H9 (cell line): ENCODE measurements around the gene MEPCE. TPM values are rescaled to one million over a fixed set of nuclear protein-coding genes. Genes with fewer than 3 reads are reported as not detected.

Experiments used
- DNase-seq: peaks from one replicate; pipeline ENCODE4 v3.0.0-alpha.2; 2017
- H2AFZ ChIP-seq: one replicate; pipeline ENCODE4 v1.6.1; 2013; ENCODE audit warnings: mild to moderate bottlenecking, low read length, control low read depth, moderate library complexity
- H2AK5ac ChIP-seq: 2 replicates; pipeline ENCODE4 v1.6.1; 2013; ENCODE audit warnings: low read length, control low read depth, mixed read lengths; ENCODE audit not compliant: insufficient read length
- H2BK120ac ChIP-seq: one replicate; pipeline ENCODE4 v1.6.1; 2013; ENCODE audit warnings: low read depth, mild to moderate bottlenecking, low read length, control low read depth, inconsistent platforms; ENCODE audit not compliant: poor library complexity, severe bottlenecking
- H2BK12ac ChIP-seq: 2 replicates; pipeline ENCODE4 v1.6.1; 2013; ENCODE audit warnings: low read length, control low read depth, mixed read lengths, low read depth; ENCODE audit not compliant: insufficient read length
- H2BK15ac ChIP-seq: 2 replicates; pipeline ENCODE4 v1.6.1; 2013; ENCODE audit warnings: low read depth, low read length, control low read depth
- H2BK20ac ChIP-seq: one replicate; pipeline ENCODE4 v1.6.1; 2013; ENCODE audit warnings: low read depth, mild to moderate bottlenecking, low read length, control low read depth, inconsistent platforms; ENCODE audit not compliant: poor library complexity, severe bottlenecking
- H2BK5ac ChIP-seq: 2 replicates; pipeline ENCODE4 v1.6.1; 2013; ENCODE audit warnings: low read length, control low read depth, mixed read lengths; ENCODE audit not compliant: insufficient read length
- H3K14ac ChIP-seq: 2 replicates; pipeline ENCODE4 v1.6.1; 2013; ENCODE audit warnings: low read length, control low read depth; ENCODE audit not compliant: insufficient read depth
- H3K18ac ChIP-seq: 2 replicates; pipeline ENCODE4 v1.6.1; 2013; ENCODE audit warnings: low read depth, mild to moderate bottlenecking, mixed read lengths, low read length, control low read depth; ENCODE audit not compliant: insufficient read length
- H3K23ac ChIP-seq: 2 replicates; pipeline ENCODE4 v1.6.1; 2013; ENCODE audit warnings: low read length, control low read depth, mixed read lengths, low read depth; ENCODE audit not compliant: insufficient read length
- H3K23me2 ChIP-seq: 2 replicates; pipeline ENCODE4 v1.6.1; 2013; ENCODE audit warnings: low read depth, mild to moderate bottlenecking, mixed read lengths, low read length, control low read depth; ENCODE audit not compliant: insufficient read length, poor library complexity, severe bottlenecking
- H3K27ac ChIP-seq: 2 replicates; pipeline ENCODE4 v1.5.1; 2013; ENCODE audit warnings: low read length, control low read depth, mixed read lengths, low read depth; ENCODE audit not compliant: insufficient read length
- H3K27me3 ChIP-seq: 2 replicates; pipeline ENCODE4 v1.6.1; 2013; ENCODE audit warnings: low read length, control low read depth, inconsistent platforms; ENCODE audit not compliant: insufficient read depth
- H3K4ac ChIP-seq: 2 replicates; pipeline ENCODE4 v1.6.1; 2013; ENCODE audit warnings: low read depth, mild to moderate bottlenecking, control low read depth, inconsistent platforms, low read length, moderate library complexity
- H3K4me1 ChIP-seq: 2 replicates; pipeline ENCODE4 v1.6.1; 2013; ENCODE audit warnings: low read length, control low read depth, inconsistent platforms; ENCODE audit not compliant: insufficient read depth
- H3K4me2 ChIP-seq: 2 replicates; pipeline ENCODE4 v1.6.1; 2013; ENCODE audit warnings: low read length, control low read depth, mixed read lengths; ENCODE audit not compliant: insufficient read length, insufficient read depth
- H3K56ac ChIP-seq: 2 replicates; pipeline ENCODE4 v1.6.1; 2013; ENCODE audit warnings: low read depth, mild to moderate bottlenecking, mixed read lengths, low read length, control low read depth; ENCODE audit not compliant: insufficient read length
- H3K79me1 ChIP-seq: 2 replicates; pipeline ENCODE4 v1.6.1; 2013; ENCODE audit warnings: low read depth, mild to moderate bottlenecking, moderate library complexity, low read length, control low read depth, inconsistent platforms; ENCODE audit not compliant: insufficient read depth, poor library complexity, severe bottlenecking
- H3K79me2 ChIP-seq: 2 replicates; pipeline ENCODE4 v1.6.1; 2013; ENCODE audit warnings: low read length, control low read depth, inconsistent platforms; ENCODE audit not compliant: insufficient read depth
- H3K9ac ChIP-seq: 2 replicates; pipeline ENCODE4 v1.6.1; 2013; ENCODE audit warnings: low read length, control low read depth, mixed read lengths; ENCODE audit not compliant: insufficient read length; ENCODE audit errors: extremely low read depth
- H3K9me3 ChIP-seq: one replicate; pipeline ENCODE4 v1.6.1; 2013; ENCODE audit warnings: low read depth, low read length, inconsistent platforms; ENCODE audit not compliant: control insufficient read depth
- H3T11ph ChIP-seq: one replicate; pipeline ENCODE4 v1.6.1; 2013; ENCODE audit warnings: mild to moderate bottlenecking, low read length, control low read depth, inconsistent platforms
- H4K20me1 ChIP-seq: one replicate; pipeline ENCODE4 v1.6.1; 2013; ENCODE audit not compliant: control insufficient read depth, insufficient read length, insufficient read depth
- H4K5ac ChIP-seq: 2 replicates; pipeline ENCODE4 v1.6.1; 2013; ENCODE audit warnings: low read depth, mild to moderate bottlenecking, mixed read lengths, low read length, control low read depth; ENCODE audit not compliant: insufficient read length
- H4K8ac ChIP-seq: replicated peaks from 2 replicates; pipeline ENCODE4 v1.6.1; 2013; ENCODE audit warnings: low read length, control low read depth, mixed read lengths, low read depth; ENCODE audit not compliant: insufficient read length
- H4K91ac ChIP-seq: 2 replicates; pipeline ENCODE4 v1.6.1; 2013; ENCODE audit warnings: low read depth, mild to moderate bottlenecking, moderate library complexity, mixed read lengths, low read length, control low read depth; ENCODE audit not compliant: insufficient read length
- H3K27ac Mint-ChIP-seq, 3 experiments: 2 replicates in 2 of 3; 3 replicates in 1 of 3; pipeline ENCODE4 v1.8.0; 2020 to 2021; ENCODE audit warnings: mixed read lengths in 3 of 3, mild to moderate bottlenecking in 1 of 3, moderate library complexity in 1 of 3
- H3K27me3 Mint-ChIP-seq: 2 replicates; pipeline ENCODE4 v1.8.0; 2021; ENCODE audit warnings: low read depth, mild to moderate bottlenecking, moderate library complexity, mixed read lengths
- H3K36me3 Mint-ChIP-seq, 3 experiments: 2 replicates in 2 of 3; 3 replicates in 1 of 3; pipeline ENCODE4 v1.8.0; 2020 to 2021; ENCODE audit warnings: low read depth in 3 of 3, mixed read lengths in 3 of 3; ENCODE audit not compliant: insufficient read depth in 1 of 3
- H3K4me1 Mint-ChIP-seq, 2 experiments: 2 replicates each; pipeline ENCODE4 v1.8.0; 2020; ENCODE audit warnings: mixed read lengths in 2 of 2
- H3K4me3 Mint-ChIP-seq, 2 experiments: 2 replicates in 1 of 2; 3 replicates in 1 of 2; pipeline ENCODE4 v1.8.0; 2020 to 2021; ENCODE audit warnings: mild to moderate bottlenecking in 2 of 2, mixed read lengths in 2 of 2, moderate library complexity in 1 of 2
- H3K9me3 Mint-ChIP-seq, 2 experiments: 2 replicates in 1 of 2; 3 replicates in 1 of 2; pipeline ENCODE4 v1.8.0; 2020; ENCODE audit warnings: mild to moderate bottlenecking in 2 of 2, mixed read lengths in 2 of 2, moderate library complexity in 1 of 2
- CTCF ChIP-seq: fragments of 200-600 bp; sonication (generic); conservative IDR thresholded peaks from 3 replicates; pipeline ENCODE4 v1.8.0; 2021; ENCODE audit warnings: antibody characterized with exemption, mild to moderate bottlenecking
- WGBS: extraction: QIAGEN DNeasy Blood & Tissue Kit; methylation state at CpG from one replicate; pipeline ENCODE4 v1.1.7; 2013; ENCODE audit warnings: missing lambda C conversion rate, low lambda C conversion rate, mixed read lengths; ENCODE audit not compliant: insufficient read length; ENCODE audit errors: extremely low coverage; 5-methylcytosine and 5-hydroxymethylcytosine counted together
- total RNA-seq: library from RNA; stranded (reverse); gene quantifications from 2 replicates; pipeline ENCODE4 v1.2.1, GENCODE V29; 2021

Gene MEPCE
- total RNA-seq, 1 experiment from 2014 or later = 68.0 TPM

- Histone ChIP-seq H2BK120ac (no peak overlapping the region), H4K91ac (no peak overlapping the region), H3K9ac (no peak overlapping the region), H3K4me1 (no peaks in the 10 kb centered on the region), H2AK5ac (no peak overlapping the region), H4K8ac (no peak overlapping the region), H3K27me3 (no peaks in the 10 kb centered on the region), H3K27ac (no peak overlapping the region), H3K18ac (no peak overlapping the region), H3K56ac (no peak overlapping the region), H4K5ac (no peak overlapping the region), H2BK12ac (no peak overlapping the region), H3K79me2 (no peaks in the 10 kb centered on the region), H2BK5ac (no peak overlapping the region), H3T11ph (no peak overlapping the region), H3K4ac (no peak overlapping the region), H2BK20ac (no peak overlapping the region), H2AFZ (no peak overlapping the region), H4K20me1 (no peaks in the 10 kb centered on the region), H3K23ac (no peak overlapping the region), H3K14ac (no peak overlapping the region), H3K4me2 (no peak overlapping the region), H3K79me1 (no peaks in the 10 kb centered on the region), H3K9me3 (no peaks in the 10 kb centered on the region), H3K23me2 (peaks cover 2% of the 10 kb centered on the region), H2BK15ac (no peak overlapping the region)
- Mint-ChIP-seq H3K36me3 (no peaks in the 10 kb centered on the region), H3K9me3 (no peaks in the 10 kb centered on the region), H3K4me3 (no peak overlapping the region), H3K4me1 (peaks cover 16 to 34% of the 10 kb centered on the region in 2 experiments), H3K27ac (no peak overlapping the region), H3K27me3 (peaks cover 37% of the 10 kb centered on the region)
- no peak for DNase-seq
- TF ChIP-seq CTCF = no peak
- no CpG with 5 or more reads among the region's 9 CpGs for WGBS
These were observed 33.1 kb upstream of the MEPCE start for GRCh38 chr7:100396421-100396982.
